HG02970 (cell line): ENCODE measurements around the gene NCDN.

ENCODE experiments used
- ATAC-seq: cut with Tn5 transposase; IDR thresholded peaks from one replicate; pipeline ENCODE4 v1.9.1; 2021; ENCODE audit warnings: mild to moderate bottlenecking, moderate library complexity, moderate number of reproducible peaks; ENCODE audit not compliant: unreplicated experiment, low FRiP score

Gene NCDN, protein sequence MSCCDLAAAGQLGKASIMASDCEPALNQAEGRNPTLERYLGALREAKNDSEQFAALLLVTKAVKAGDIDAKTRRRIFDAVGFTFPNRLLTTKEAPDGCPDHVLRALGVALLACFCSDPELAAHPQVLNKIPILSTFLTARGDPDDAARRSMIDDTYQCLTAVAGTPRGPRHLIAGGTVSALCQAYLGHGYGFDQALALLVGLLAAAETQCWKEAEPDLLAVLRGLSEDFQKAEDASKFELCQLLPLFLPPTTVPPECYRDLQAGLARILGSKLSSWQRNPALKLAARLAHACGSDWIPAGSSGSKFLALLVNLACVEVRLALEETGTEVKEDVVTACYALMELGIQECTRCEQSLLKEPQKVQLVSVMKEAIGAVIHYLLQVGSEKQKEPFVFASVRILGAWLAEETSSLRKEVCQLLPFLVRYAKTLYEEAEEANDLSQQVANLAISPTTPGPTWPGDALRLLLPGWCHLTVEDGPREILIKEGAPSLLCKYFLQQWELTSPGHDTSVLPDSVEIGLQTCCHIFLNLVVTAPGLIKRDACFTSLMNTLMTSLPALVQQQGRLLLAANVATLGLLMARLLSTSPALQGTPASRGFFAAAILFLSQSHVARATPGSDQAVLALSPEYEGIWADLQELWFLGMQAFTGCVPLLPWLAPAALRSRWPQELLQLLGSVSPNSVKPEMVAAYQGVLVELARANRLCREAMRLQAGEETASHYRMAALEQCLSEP

DNA sequence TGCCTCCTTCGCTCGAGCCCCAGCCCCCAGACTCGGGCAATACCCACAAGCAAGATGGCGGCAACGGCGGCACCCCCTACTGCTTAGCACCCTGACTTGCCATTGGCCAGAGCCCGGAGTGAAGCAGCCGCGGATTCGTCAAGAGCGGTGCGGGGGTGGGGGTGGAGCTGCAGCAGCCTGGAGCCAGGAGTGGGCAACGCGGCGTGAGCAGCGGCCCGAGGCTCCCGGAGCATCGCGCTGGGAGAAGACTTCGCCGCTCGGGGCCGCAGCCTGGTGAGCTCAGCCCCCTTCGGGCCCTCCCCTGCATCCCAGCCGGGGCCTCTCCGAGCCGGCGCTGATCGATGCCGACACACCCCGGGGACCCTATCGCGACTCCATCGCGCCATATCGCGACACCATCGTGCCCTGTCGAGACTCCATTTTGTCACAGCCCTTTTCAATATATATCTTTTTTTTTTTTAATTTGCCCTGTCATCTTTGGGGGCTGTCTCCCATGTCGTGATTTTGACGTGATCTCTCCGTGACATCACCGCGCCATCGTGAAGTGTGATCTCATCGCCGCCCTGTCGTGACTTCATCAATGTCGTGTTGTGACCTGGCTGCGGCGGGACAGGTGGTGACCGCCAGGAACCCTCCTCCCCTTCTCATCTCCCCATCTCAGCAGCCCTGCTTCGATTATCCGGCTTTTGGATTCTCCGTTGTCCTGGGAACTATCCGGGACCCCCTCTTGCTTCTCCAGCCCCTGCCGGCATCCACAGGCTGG lies at the start of gene NCDN:
TSS of gene NCDN (plus strand) at position 189 of the 763 bp plus-strand sequence. CDS start at position 581, 392 bp downstream.
- ATAC-seq: peak; percentile 81

- ATAC-seq: no peak
Observed at GRCh38 chr1:35507947-35508346, 49.7 kb upstream of the NCDN start.

DNA sequence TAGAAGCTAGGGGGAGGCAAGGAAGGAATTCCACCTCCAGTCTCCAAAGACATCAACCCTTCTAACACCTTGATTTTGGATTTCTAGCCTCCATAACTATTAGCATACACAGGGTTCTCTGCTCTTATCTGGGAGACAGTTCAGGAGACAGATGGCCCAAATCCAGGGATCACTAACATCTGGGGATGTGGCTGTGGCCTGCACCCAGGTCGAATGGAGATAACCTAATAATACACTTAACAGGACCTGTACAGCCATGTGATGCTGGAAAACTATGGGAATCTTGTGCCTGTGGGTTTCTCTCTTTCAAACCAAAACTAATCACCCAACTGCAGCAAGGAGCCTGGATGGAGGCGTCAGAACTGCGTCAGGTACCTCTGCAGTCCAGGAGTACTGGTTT lies 48.0 kb upstream of the NCDN start:
- ATAC-seq: no peak

GRCh38 chr1:35511305-35511704 lies 46.3 kb upstream of the NCDN start:
- ATAC-seq: no peak

DNA sequence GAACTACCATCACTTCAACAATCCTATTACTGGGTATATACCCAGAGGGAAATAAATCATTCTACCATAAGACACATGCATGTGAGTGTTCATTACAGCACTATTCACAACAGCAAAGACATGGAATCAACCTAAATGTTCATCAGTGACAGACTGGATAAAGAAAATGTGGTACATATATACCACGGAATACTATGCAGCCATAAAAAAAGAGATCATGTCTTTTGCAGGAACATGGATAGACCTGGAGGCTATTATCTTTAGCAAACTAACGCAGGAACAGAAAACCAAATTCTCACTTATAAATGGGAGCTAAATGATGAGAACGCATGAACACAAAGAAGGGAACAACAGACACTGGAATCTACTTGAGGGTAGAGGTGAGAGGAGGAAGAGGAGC lies 39.4 kb upstream of the NCDN start:
- no peak for ATAC-seq

GRCh38 chr1:35519432-35519831 lies 38.2 kb upstream of the NCDN start:
- ATAC-seq: no peak

GRCh38 chr1:35524106-35524505 lies 33.5 kb upstream of the NCDN start:
- ATAC-seq: no peak

- ATAC-seq: no peak
Observed at GRCh38 chr1:35530168-35530567, 27.4 kb upstream of the NCDN start.

GRCh38 chr1:35530946-35531345 lies 26.7 kb upstream of the NCDN start:
- ATAC-seq: no peak

DNA sequence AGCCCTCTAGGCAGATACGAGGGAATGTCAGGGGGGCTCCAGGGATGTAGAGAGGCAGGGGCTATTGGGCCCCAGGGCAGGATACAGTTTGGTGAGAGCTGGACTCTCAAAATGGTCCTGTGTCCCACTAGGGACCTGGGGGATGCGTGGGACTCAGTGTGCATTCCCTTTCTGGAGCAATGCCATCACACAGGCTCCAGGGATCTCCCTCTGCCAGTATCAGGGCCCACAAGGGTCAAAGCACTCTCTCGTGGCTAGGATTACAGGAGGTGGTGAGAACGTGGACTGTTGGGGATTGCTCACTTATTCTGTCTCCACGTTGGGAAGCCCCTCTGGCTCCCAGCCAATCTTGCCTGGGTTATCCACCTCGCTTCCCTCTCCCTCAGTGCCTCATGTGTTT lies 26.2 kb upstream of the NCDN start:
- no peak for ATAC-seq

DNA sequence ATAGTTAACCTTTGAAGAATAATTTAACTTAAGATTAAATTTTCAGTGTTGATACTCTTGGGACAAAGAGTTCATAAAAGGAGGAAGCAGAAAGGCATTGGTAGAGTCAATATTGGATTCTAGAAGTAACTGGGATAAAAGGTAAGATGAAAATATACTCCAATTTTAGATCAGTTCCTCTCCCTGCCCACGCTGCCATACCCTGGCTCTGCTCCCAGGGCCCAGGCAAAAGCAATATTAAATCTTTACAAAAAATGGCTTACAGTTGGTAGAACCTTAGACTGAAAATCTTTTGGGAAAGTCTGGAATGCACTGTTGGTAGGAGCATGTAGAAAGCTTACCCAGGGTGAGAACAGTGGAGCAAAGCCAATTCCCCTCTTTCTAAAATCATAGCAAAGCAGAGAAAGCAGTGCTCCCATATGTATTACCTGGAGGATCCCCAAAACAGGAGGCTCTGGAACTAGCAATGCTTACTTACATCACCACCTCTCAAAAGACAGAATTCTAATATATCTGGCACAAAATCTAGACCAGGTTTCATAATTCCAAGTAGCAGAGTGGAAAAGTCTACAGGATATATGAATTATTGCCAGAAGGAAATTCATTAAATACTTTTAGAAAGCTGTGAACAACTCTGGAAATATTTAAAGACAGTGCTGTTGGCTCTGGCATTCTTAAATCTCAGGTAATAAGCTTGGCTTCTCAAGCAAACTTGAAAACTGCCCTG lies 24.9 kb upstream of the NCDN start:
- no peak for ATAC-seq

- no peak for ATAC-seq
Observed at GRCh38 chr1:35533586-35533985, 24.0 kb upstream of the NCDN start.

- no peak for ATAC-seq
Observed at GRCh38 chr1:35535243-35535642, 22.4 kb upstream of the NCDN start.

- no peak for ATAC-seq
Observed at GRCh38 chr1:35536556-35537162, 20.9 kb upstream of the NCDN start.

GRCh38 chr1:35537806-35538205 lies 19.8 kb upstream of the NCDN start:
- ATAC-seq: no peak

- no peak for ATAC-seq
Observed at GRCh38 chr1:35539073-35539823, 18.4 kb upstream of the NCDN start.

DNA sequence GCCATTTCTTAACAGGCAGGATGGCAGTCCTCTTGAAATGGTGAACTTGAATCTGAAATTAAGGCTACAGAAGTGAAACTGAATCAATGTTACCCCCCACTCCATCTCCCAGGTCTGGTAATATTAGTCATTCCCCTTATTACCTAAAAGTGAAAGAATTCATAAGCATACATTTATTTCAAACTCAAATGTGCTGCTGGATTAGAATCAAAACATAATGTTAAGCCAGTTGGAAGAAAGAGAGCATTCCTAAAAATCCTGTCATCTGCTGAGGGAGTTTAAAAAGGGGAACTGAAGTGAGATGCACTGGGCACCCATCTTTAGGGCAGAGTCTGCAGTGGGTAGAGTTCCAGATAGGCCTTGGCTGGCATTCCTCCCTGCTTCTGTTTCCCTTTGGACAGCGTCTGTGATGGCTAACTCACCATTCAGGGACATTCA lies 17.8 kb upstream of the NCDN start:
- ATAC-seq: no peak

DNA sequence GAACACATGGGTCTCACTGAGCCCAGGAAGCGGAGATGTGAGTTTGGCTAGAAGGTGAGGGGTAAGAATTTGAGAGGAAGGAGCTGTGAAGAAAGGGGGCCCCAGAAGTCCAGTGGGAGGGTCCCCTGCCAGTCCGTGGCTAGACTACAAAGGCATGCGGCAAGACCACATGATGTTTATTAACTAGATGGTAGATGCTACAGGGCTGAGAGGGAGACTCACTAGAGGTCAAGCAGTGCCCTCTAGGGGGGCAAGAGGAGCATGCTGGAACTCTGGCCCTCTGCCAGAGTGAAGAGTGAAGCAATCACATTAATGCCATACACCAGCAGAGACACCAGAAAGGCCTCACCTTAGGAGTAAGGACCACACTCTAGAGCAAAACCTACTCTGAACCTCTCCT lies 12.6 kb upstream of the NCDN start:
- ATAC-seq: no peak

- no peak for ATAC-seq
Observed at GRCh38 chr1:35546614-35547013, 11.0 kb upstream of the NCDN start.
